K562 (cell line): ENCODE measurements around the gene PRDM16.

ENCODE experiments used
- CBFB ChIP-seq: sonication (generic); formaldehyde crosslinking; IDR thresholded peaks from 2 replicates; pipeline ENCODE4 v1.4.0; 2020; ENCODE audit warnings: mild to moderate bottlenecking, missing genetic modification reagents
- CREB3 ChIP-seq: fragments of 450-650 bp; conservative IDR thresholded peaks from 2 replicates; pipeline ENCODE4 v1.6.1; 2016; ENCODE audit warnings: missing genetic modification characterization, low read depth, mild to moderate bottlenecking, missing compliant biosample characterization, moderate library complexity
- FOXJ3 ChIP-seq: sonication (generic); formaldehyde crosslinking; IDR thresholded peaks from 2 replicates; pipeline ENCODE4 v1.4.0; 2020; ENCODE audit warnings: mild to moderate bottlenecking, missing genetic modification reagents
- MTA1 ChIP-seq: fragments of 450-650 bp; IDR thresholded peaks from 2 replicates; pipeline ENCODE4 v1.6.1; 2017; ENCODE audit warnings: borderline replicate concordance
- PHF8 ChIP-seq: fragments of 200-600 bp; sonication (generic); IDR thresholded peaks from 2 replicates; pipeline ENCODE4 v1.6.1; 2012; ENCODE audit warnings: mixed run types, mild to moderate bottlenecking, inconsistent platforms, low read length, moderate library complexity, borderline replicate concordance
- RFX5 ChIP-seq: IDR thresholded peaks from 2 replicates; pipeline ENCODE4 v1.6.1; 2011; ENCODE audit warnings: low read depth, mild to moderate bottlenecking, improper control_type of control experiment, low read length
- TF ChIP-seq, protein P1 (sequence below): fragments of 250-450 bp; sonication (Bioruptor Pico); IDR thresholded peaks from 2 replicates; pipeline ENCODE4 v1.5.0; 2020; ENCODE audit warnings: mild to moderate bottlenecking
- TF ChIP-seq, protein P2 (sequence below): IDR thresholded peaks from 3 replicates; pipeline ENCODE4 v1.6.1; 2011; ENCODE audit warnings: borderline replicate concordance, mild to moderate bottlenecking; ENCODE audit not compliant: insufficient read length, insufficient read depth

- TF ChIP-seq, protein P1, sequence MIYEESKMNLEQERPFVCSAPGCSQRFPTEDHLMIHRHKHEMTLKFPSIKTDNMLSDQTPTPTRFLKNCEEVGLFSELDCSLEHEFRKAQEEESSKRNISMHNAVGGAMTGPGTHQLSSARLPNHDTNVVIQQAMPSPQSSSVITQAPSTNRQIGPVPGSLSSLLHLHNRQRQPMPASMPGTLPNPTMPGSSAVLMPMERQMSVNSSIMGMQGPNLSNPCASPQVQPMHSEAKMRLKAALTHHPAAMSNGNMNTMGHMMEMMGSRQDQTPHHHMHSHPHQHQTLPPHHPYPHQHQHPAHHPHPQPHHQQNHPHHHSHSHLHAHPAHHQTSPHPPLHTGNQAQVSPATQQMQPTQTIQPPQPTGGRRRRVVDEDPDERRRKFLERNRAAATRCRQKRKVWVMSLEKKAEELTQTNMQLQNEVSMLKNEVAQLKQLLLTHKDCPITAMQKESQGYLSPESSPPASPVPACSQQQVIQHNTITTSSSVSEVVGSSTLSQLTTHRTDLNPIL (CRISPR knock-in tag) = no peak
- TF ChIP-seq, protein P2, sequence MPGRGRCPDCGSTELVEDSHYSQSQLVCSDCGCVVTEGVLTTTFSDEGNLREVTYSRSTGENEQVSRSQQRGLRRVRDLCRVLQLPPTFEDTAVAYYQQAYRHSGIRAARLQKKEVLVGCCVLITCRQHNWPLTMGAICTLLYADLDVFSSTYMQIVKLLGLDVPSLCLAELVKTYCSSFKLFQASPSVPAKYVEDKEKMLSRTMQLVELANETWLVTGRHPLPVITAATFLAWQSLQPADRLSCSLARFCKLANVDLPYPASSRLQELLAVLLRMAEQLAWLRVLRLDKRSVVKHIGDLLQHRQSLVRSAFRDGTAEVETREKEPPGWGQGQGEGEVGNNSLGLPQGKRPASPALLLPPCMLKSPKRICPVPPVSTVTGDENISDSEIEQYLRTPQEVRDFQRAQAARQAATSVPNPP = no peak
- TF ChIP-seq CREB3 (tag) = no peak
- TF ChIP-seq FOXJ3 (CRISPR knock-in tag) = no peak
- TF ChIP-seq RFX5 = no peak
- no peak for TF ChIP-seq CBFB (CRISPR knock-in tag)
- TF ChIP-seq MTA1 = no peak
- TF ChIP-seq PHF8 = no peak
These were observed 375.3 kb downstream of the PRDM16 start for GRCh38 chr1:3444298-3444697.
